SK-N-MC (cell line): ENCODE measurements around the gene NCAPD2.

Experiments
- EZH2 ChIP-seq: fragments of 200-600 bp; sonication (generic); IDR thresholded peaks from one replicate; pipeline ENCODE4 v1.6.1; 2017; ENCODE audit warnings: antibody characterized with exemption
- POLR2AphosphoS5 ChIP-seq: IDR thresholded peaks from 2 replicates; pipeline ENCODE4 v1.6.1; 2012; ENCODE audit warnings: mild to moderate bottlenecking, low read depth, low read length, borderline replicate concordance

- TF ChIP-seq POLR2AphosphoS5 (no peak), EZH2 (no peak)
These were observed 66.8 kb downstream of the NCAPD2 start for GRCh38 chr12:6560501-6561205.
